ENCODE measurements around the gene ZFP90.

GRCh38 chr16:68612996-68613395, 73.9 kb downstream of the ZFP90 start:
- TF ChIP-seq POLR2AphosphoS5 (IDR thresholded peaks at IDR 0.05; ENCODE audit: low read depth, low read length) (no peak), POLR2A (IDR thresholded peaks at IDR 0.05; ENCODE audit: low read depth, low read length) (no peak), TAF1 (IDR thresholded peaks at IDR 0.05; ENCODE audit: borderline replicate concordance, low read depth, low read length) (no peak)
